ENCODE measurements around the gene CFAP299.

Gene CFAP299

GRCh38 chr4:80878218-80878617 lies 542.7 kb downstream of the CFAP299 start:
- FAIRE-seq = no peak
- no peak for DNase-seq (ENCODE audit: insufficient read length, low spot score)
- TF ChIP-seq, protein P1, sequence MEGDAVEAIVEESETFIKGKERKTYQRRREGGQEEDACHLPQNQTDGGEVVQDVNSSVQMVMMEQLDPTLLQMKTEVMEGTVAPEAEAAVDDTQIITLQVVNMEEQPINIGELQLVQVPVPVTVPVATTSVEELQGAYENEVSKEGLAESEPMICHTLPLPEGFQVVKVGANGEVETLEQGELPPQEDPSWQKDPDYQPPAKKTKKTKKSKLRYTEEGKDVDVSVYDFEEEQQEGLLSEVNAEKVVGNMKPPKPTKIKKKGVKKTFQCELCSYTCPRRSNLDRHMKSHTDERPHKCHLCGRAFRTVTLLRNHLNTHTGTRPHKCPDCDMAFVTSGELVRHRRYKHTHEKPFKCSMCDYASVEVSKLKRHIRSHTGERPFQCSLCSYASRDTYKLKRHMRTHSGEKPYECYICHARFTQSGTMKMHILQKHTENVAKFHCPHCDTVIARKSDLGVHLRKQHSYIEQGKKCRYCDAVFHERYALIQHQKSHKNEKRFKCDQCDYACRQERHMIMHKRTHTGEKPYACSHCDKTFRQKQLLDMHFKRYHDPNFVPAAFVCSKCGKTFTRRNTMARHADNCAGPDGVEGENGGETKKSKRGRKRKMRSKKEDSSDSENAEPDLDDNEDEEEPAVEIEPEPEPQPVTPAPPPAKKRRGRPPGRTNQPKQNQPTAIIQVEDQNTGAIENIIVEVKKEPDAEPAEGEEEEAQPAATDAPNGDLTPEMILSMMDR (IDR thresholded peaks at IDR 0.05; ENCODE audit: insufficient read depth, missing control alignments) = no peak

GRCh38 chr4:80897537-80898303 lies 562.2 kb downstream of the CFAP299 start:
- DNase-seq (ENCODE audit: insufficient read length, low spot score) (no peak), FAIRE-seq (no peak)
- TF ChIP-seq, protein P1 (IDR thresholded peaks at IDR 0.05; ENCODE audit: insufficient read depth, missing control alignments) = no peak

GRCh38 chr4:80900908-80901307 lies 565.4 kb downstream of the CFAP299 start:
- TF ChIP-seq, protein P1 (IDR thresholded peaks at IDR 0.05; ENCODE audit: insufficient read depth, missing control alignments) = no peak

GRCh38 chr4:80903020-80903419 lies 567.5 kb downstream of the CFAP299 start:
- DNase-seq (ENCODE audit: insufficient read length, low spot score) (no peak), FAIRE-seq (no peak)
- TF ChIP-seq, protein P1 (IDR thresholded peaks at IDR 0.05; ENCODE audit: insufficient read depth, missing control alignments) = no peak

More at GRCh38 chr4:80900908-80901307, 565.4 kb downstream of the CFAP299 start:
- no peak for DNase-seq (ENCODE audit: insufficient read length, low spot score)
- FAIRE-seq = no peak

GRCh38 chr4:80909938-80910337 lies 574.4 kb downstream of the CFAP299 start:
- FAIRE-seq = no peak
- TF ChIP-seq, protein P1 (IDR thresholded peaks at IDR 0.05; ENCODE audit: insufficient read depth, missing control alignments) = no peak

GRCh38 chr4:80911458-80911857 lies 575.9 kb downstream of the CFAP299 start:
- FAIRE-seq (no peak), DNase-seq (ENCODE audit: insufficient read length, low spot score) (no peak)
- TF ChIP-seq, protein P1 (IDR thresholded peaks at IDR 0.05; ENCODE audit: insufficient read depth, missing control alignments) = no peak

More at GRCh38 chr4:80909938-80910337, 574.4 kb downstream of the CFAP299 start:
- DNase-seq (ENCODE audit: insufficient read length, low spot score) = no peak

- no peak for FAIRE-seq
- TF ChIP-seq, protein P1 (IDR thresholded peaks at IDR 0.05; ENCODE audit: insufficient read depth, missing control alignments) = no peak
- no peak for DNase-seq (ENCODE audit: insufficient read length, low spot score)
These were observed 576.8 kb downstream of the CFAP299 start for GRCh38 chr4:80912350-80912749.

Measured in D721Med (cell line).